HS-27A (cell line): ENCODE data around the gene PAPLN.

Experiments
- DNase-seq: peaks from one replicate; pipeline ENCODE4 v3.0.0-alpha.2; 2012; ENCODE audit warnings: low read depth, missing footprints

The PAPLN gene

DNA sequence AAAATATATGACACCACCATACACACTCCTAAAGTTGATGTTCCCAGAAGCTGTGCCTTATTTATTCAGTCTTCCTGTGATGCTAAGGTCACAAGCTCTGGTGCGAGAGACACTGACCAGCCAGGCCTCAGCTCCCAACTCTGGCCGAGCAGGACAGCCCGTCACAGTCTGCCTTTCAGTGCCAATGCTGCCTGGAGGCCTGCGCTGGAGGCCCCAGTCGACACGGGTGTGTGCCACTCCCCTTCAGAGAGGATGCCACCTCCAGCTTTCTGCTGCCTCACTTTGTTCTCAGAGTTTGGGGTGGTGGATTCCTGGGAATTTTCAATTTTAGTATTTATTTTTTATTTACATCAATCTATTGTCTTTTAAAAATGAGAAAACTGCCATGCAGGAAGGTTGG is 7.3 kb upstream of the PAPLN start:
- DNase-seq, result no peak

DNA sequence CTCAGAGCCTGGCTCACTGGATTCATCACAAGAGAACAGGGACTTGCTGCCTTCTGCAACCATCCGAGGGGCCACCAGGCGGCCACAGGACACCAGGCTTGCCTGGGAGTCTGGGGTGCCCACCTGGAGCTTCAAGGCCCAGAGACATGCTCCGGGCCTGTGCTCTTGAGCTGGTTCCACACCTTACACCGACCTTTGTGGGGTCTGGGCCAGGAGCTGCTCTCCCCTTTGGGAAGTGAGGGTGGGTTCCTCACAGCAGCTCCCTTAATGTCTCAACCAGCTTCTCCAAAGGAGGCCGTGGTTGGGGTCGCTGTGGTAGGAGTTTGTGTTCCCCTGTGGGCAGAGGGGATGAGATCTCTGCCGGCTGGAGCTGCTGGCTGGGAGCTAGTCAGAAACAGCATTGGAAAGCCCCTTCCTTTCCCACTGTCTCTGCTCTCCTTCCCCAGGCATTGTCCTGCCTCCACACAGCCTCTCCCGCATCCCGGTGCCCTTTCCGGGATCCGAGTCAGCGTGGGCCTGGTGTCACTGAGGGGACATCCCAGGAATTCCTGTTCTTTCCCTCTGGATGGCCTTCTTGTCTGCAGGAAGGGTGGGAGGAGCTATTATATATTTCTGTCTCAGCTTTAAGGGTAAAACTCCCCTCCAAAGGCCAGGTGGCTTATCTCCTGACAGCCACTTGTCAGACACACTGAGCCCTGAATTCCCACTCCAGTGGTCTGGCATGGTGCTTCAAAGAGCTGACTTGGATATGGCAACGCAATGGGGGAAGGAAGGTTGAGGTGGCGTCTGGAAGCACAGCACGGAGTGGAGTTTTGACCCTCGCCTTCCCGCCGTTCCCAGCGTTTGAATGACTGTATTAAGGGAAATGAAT is 5.1 kb upstream of the PAPLN start:
- no peak for DNase-seq

DNA sequence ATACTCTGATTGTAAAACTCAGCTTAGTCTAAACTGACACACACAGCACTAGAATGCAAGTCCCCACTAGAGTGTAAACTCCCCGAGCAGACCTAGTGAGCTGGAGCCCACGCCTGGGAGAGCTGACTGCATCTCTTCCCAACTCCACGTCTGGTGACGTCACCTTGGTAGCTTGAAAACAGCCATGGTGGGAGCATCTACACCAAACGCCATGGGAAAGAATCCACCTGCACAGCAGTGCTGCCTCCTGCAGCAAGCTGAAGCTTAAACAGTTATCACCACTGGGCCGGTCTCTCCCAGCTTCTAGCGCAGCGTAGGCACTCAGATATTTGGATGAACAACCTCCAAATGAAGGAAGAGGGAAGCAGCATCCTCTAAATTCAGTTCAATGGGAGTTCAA is 4.3 kb upstream of the PAPLN start:
- DNase-seq, result no peak

DNA sequence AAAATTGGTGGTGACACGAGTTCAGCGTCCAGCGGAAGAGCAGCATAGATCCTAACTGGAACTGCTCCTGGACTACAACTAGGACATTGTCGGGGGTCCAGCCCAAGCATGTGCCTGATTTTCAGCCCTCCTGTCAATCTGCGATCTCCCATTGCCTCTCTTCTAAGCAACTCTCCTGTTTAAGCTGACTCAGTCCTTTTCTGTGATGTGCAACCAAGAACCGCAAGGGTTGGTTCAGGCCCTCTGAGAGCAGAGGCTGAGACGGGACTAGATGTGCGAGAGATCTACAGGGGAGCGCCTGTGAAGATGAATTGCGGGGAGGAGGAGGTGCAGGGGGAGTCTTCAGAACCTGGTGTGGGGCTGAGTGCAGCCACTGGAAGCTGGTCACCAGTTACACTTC is 3.7 kb upstream of the PAPLN start:
- no peak for DNase-seq

DNA sequence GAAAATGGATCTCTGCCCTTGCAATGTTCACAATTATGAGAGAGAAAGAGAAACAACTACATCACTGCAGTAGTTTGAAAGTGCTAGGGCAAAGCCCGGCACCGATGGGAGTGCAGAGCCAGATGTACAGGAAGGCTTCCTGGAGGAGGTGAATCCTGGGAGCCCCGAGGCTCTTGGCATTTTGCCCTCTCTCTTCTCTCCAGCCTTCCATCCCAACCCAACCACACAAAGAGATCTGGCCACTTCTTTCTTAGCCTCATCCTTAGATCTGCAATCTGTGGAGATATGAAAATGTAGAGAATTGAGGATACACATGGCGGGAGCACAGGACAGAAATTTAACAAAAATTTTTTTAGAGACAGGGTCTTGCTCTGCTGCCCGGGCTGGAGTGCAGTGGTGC is 3.3 kb upstream of the PAPLN start:
- no peak for DNase-seq

DNA sequence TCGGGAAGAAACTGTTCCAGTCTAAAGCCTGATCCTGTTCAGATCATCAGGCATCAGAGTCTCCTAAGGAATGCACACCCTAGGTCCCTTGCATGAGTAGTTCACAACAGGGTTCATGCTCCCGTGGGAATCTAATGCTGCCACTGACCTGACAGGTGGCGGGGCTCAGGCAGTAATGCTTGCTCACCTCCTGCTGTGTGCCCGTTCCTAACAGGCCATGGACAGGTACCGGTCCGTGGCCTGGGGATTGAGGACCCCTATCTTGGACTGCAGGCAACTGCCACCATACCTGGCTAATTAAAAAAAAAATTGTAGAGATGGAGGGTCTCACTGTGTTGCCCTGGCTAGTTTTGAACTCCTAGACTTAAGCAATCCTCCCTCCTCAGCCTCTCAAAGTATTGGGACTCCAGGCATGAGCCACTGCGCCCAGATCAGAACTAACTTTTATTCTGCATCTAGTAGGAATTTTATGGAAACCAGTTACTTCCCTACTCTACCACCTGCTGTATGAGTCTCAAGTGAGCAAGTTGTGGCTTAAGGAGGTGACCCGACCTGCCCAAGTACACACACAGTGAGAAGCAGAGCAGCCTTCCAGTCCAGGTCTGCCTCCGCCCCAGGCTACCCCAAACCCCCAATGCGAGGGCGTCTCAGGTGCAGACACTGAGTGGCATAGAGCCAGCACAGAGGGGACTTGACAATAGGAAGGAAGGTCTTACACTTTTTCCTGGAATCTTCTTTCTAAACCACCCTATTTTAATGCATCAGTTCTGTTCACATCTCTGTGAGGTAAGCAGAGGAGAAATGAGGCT is 2.5 kb upstream of the PAPLN start:
- no peak for DNase-seq

DNA sequence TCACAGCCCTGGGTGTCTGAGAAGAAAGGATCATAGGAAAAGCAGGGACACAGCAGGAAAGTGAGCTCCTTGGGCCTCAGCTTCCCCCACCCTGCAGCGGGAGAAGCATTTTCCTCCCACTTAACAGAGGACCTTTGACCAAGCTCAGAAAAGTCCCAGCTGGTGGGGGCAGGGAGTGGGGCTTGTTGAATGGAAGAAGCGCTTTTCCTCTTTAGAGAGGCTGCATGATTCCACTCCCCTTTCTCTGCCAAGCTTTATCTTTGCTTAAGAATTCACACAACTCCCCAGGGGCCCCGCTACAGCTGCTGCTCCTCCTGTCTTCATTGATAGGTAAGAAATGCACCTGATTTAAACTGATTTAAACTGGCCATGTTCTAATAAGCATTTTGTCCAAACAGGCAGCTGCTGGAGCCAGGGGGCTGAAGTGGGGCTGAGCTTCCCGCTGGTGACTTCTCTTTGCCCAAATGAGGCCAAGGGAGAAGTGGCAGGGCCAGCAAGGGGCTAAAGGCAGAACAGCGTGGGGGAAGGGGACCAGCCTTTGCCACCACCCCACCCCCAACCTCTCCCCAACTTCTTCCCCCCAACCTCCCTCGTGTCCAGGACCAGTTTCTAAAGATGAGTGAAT is 1.7 kb upstream of the PAPLN start:
- DNase-seq, result no peak

DNA sequence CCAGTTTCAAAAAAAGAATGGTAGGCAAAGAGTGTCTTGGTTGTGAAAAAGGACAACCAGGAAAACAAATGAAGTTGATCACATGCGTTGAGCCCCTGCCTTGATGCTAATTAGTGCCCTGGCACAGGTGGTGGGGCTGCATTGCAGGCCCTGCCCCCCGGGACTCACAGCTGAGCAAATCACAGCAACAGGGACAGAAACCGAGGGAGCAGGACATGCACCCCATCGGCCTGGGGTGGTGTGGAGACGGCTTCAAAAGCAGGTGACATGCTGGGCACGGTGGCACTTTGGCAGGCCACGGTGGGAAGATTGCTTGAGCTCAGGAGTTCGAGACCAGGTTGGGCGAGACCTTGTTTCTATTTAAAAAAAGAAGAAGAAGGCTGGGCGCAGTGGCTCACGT is 1.1 kb upstream of the PAPLN start:
- DNase-seq, result no peak

DNA sequence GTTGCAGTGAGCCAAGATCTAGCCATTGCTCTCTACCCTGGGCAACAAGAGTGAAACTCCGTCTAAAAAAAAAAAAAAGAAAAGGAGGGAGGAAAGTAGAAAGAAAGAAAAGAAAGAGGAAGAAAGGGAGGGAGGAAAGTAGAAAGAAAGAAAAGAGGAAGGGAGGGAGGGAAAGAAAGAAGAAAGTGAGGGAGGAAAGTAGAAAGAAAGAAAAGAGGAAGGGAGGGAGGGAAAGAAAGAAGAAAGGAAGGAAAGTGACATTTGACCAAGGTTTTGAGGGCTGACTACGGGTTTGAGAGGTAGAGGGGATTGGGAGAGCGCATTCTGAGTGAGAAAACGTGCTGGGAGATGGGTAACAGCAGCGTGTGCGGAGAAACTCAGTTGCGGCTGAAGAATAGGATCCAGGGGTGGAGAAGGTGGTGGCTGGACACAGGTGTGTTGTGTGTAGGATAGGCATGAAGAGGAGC is 521 bp upstream of the PAPLN start:
- DNase-seq, result no peak

DNA sequence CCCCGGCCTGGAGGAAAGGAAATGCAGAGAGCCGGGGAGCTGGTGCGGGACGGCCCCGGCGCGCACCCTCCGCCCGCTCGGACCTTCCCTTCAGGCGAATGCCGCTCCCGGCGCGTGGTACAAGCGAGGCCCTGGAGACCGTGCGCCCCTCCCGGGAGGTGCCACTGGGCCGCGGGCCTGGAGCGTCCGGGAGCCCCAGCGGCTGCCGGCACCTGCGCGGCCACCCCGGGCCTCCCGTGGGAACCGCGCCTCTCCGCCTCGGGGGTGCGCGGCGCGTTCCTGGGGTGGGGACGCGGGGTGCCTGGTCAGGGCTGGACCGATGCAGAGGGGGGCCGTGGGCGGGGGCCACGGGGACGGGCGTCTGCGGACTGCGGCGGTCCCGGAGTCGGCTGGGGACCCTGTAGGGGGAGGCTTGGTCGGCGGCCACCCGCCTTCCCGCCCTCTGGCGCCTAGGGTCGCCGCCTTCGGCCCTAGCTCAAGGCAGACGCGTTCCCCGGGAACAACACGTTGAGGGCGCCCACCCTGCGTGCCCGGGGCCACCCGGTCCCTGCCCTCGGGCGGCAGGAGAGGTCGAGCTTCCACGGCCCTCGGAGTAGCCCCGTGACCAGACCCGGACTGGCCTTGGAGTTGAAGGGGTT is 599 bp downstream of the PAPLN start:
- DNase-seq, result no peak

DNA sequence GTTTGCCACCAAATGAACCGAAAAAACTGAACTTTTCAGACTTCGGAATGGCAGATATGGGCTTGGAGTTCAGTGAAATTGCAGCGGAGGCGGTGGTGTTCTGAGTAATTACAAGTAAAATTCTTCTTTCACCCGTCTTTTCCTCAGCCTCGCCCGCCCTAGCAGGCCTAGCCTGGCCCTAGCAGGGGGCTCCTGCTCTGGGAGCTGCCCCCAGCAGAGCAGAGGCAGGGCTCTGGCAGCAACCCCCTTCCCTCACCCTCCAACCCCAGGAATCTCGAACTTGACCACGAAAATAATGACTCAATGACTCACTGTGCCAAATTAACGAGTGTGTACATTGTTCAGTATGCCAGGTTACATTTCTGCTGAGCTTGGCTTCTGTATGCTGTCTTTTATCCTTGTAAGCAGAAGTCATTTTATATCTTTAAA is 1.1 kb downstream of the PAPLN start:
- no peak for DNase-seq

DNA sequence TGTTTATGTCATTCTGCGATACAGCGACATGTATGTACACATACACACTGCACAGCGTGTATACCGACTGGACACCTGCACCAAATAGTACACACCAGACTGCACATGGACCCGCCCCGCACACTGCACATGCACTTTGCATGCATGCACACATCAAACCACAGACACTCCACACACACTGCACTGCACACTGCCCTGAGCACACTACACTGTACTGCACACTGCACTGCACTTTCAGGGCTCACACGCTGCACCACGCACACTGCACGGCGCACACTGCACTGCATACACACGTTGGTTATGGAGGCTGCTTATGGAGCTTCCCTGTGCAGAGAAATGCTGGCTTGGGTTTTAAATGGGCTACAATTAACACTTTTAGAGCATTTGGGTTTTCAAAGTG is 1.6 kb downstream of the PAPLN start:
- DNase-seq, result no peak

DNA sequence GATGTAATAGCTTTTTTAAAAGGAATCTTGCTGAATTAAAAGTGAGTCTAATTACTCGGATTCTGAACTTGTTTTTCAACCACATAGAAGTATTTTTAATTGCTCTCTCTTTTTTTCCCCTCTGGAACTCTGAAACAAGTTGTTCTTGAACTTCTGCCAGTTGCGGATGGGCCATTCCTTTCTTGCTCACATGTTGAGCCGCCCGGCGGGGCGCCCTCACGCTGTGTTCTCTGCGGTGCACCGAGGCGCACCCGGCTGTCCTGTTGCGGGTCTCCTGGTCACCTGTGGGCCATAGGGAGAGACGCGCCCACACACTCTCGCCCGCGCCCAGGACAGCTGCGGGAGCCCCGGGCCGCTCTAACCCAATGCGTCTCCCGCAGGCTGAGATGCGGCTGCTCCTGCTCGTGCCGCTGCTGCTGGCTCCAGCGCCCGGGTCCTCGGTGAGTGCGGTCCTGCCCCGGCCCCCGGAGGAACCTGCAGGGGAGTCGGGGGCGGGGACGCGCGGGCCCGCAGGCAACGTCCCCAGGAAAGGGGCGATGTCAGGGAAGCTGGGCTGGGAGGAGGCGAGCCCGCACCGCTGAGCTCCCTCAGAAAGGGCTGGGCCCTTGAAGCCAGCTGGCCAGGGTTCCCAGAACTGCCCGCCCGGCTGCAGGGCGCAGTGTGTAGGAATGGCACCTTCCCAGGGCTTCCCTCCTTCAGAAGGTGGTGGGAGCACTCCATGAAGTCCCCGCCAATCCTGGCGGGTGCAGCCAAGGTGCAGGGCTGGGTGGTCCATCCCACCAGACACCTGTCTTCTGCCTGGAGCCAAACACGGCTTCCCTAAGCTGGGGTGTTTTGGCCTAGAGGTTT is 2.3 kb downstream of the PAPLN start:
- no peak for DNase-seq

DNA sequence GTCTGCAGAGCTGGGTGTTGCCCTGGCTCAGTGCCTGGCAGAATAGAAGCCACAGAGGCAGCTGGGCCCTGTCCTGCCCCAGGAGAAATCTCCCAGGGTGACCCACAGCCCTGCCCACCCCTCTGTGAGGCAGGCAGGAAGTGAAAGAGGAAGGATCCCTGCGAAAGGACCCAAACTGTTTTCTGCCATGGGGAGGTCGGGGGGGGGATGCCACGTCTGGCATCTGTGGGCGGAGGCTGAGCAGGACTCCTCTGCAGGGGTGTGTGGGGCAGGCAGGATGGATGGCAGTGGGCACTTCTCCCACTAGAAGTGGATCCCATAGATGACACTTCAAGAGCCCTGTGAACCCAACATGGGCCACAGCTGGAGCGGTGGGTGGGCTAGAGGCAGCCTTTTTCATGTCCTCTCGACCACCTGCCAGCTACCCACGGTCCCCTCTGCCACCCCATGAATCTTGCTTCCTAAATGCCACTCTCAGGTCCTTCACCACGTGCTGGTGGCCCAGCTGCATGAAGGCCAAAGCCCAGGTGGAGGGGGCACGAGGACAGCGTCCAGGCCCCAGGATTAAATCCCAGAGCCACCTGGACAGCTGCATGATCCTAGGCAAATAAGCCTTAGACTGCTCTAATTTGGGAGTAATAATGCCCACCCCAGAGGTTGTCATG is 3.6 kb downstream of the PAPLN start:
- no peak for DNase-seq

DNA sequence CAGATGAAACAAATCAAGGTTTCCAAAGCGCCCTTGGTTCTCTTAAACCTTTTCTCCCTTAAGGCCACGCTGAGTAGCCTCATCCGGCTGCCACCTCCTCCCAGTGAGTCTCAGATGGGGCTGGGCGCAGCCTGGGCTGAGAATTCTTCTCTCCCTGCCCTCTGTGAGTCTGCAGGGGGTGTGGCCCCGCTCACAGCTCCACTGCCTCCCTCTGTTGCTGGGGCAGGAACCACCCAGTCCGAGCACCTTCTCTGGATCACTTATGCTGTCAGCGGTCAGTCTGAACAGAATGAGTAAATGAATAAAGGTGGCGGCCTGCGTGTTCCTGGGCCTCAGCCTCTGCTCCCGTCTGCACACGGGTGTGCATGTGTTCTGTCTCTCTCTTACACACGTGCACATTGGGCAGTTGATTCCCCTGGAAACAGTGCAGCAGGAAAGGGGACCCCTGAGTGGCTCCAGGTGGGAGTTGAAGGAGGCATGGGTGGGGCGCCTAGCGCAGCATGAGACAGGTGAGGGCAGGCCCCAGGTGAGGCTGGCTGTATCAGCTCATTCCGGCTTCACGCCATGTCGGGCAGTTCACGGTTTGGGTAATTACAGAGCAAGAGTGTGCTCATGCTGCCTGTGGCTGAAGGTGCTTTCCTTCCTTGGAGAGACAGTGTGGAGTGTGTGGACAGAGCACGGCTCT is 4.3 kb downstream of the PAPLN start:
- DNase-seq, result no peak

DNA sequence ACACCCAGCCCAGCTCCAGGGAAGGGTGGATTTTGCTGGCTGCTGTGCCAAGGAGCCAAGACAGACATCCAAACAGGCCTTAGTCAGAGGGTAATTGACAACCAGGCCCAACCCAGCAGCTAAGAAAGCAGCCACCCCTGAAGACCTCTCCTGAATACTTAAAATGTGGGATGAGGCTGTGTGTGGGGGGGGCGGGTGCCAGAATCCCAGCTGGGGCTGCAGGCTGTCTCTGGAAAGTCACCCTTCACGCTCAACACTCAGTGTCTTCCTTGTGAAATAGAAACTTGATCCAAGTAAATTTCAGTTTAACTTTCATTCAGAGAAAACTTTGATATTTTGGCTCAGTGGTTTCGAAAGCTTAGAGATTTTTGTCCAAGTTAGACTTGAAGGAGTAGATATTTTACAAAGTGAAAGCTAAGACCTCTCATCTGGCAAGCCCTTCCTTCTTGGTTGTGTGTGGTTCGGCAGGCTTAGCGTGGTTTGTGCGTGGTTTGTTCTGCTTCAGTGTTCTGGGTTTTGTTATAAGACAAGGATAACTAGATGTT is 5.1 kb downstream of the PAPLN start:
- no peak for DNase-seq

DNA sequence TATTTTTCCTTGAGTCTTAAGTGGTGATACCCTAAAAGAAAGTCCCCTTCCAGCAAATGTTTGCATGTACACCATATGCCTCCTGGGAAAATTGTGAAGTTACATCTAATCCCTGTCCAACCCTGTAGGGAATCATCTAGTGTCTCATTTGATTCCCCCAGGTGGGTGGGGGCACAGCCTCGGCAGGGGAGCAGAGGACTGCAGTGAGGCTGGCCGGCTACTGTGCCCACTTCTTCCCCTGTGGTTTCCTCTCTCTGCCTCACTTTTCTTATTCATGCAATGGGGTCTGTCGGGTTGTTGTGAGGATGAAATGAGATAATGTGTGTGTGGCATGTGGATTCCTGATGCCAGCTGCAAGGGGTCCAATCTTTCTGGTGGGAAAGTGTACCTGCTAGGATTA is 6.0 kb downstream of the PAPLN start:
- DNase-seq, result no peak

DNA sequence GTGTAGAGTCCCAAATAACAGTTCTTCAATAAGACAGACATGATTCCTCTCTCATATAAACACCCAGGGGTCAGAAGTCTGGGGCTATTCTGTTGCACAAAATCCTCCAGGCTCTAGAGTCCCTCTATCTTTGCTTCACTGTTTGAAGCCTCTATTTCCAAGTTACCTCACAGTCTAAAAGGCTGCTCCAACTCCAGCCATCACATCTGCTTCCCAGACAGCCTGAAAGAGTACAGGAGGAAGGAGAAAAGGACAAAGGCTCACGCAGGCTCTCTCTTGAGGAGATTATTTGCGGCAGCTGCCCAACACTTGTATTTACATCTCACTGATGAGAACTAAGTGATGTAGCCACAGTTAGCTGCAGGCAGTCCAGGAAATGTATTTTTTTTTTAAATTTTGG is 6.4 kb downstream of the PAPLN start:
- DNase-seq, result no peak

DNA sequence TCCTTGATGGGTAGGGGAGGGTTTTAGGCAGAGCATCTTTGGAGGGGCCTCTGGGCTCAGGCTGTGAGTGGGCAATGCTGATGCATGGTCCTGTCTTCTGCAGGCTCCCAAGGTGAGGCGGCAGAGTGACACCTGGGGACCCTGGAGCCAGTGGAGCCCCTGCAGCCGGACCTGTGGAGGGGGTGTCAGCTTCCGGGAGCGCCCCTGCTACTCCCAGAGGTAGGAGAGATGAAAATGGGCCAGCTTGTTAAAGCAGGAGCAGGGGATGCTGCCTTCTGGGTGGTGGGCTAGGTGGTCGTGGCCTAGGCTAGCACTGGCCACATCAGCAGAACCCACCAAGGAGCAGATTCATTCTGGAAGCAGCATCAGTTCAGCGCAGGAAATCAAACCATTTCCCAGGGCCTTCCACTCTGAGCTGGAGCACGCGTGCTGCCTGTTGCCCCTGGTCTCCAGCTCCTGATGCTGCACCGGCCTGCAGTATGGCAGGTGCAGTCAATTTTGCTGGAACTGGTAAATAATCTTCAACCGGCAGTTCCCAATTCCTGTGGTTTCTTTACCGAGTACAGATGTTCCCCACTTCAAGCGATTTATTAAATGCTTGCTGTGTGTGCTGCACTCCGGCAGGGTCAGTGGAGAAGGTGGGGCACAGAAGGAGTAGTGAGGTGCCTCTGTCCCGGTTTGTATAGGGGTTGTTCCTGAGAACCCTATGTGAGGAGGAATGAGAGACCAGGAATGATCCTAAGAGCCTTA is 7.4 kb downstream of the PAPLN start:
- DNase-seq, result no peak
